Endothelial cell of umbilical vein (primary cell): ENCODE results near the gene OXCT2.

Experiments
- POLR2A ChIP-seq: IDR thresholded peaks from 2 replicates; pipeline ENCODE4 v1.6.1; 2012; ENCODE audit warnings: low read depth, mild to moderate bottlenecking, control low read depth, low read length
- POLR2AphosphoS5 ChIP-seq: IDR thresholded peaks from 2 replicates; pipeline ENCODE4 v1.6.1; 2012; ENCODE audit warnings: low read depth, mild to moderate bottlenecking, control low read depth, low read length, moderate library complexity; ENCODE audit not compliant: insufficient read depth
- TF ChIP-seq, protein P1 (sequence below), 2 donors: IDR thresholded peaks; 1 replicate in 1 of 2; 2 replicates in 1 of 2; pipeline ENCODE4 v1.5.1; 2011; ENCODE audit warnings: low read length in 2 of 2, mild to moderate bottlenecking in 2 of 2, moderate library complexity in 2 of 2, control low read depth in 1 of 2, inconsistent platforms in 1 of 2, low read depth in 1 of 2; ENCODE audit not compliant: insufficient read depth in 1 of 2; ENCODE audit errors: extremely low read depth in 1 of 2

DNA sequence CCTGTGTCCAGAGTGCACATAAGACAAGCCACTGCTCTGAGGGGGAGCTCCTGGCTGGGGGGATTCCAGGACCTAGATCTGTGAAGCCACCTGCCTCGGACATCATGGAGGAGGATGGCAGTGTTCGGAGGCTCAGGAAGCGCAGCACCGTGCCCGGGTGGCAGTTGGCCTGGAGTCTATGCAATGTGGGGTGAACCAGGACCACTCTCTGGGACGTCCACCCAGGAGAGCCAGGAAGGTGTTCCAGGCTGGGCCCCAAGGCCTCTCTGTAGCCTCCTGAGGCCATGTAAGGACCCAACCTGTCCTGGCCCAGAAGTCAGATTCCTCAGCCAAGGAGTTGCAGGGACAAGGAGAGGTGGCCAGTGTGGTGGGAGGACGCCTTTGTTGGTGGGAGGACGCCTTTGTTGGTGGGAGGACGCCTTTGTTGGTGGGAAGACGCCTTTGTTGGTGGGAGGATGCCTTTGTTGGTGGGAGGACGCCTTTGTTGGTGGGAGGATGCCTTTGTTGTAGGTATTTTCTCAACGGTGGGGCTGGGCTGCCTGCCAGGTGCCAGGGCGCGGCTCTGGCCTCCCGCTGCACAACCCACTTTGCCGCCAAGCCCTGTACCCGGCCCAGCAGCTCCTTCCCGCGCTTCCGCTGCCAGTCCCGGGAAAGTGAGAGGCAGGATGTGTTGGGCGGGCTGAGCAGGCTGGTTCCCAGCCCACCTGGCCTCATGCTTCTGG, 48.1 kb upstream of the OXCT2 start:
- TF ChIP-seq POLR2A (no peak), POLR2AphosphoS5 (no peak)
- TF ChIP-seq, protein P1, sequence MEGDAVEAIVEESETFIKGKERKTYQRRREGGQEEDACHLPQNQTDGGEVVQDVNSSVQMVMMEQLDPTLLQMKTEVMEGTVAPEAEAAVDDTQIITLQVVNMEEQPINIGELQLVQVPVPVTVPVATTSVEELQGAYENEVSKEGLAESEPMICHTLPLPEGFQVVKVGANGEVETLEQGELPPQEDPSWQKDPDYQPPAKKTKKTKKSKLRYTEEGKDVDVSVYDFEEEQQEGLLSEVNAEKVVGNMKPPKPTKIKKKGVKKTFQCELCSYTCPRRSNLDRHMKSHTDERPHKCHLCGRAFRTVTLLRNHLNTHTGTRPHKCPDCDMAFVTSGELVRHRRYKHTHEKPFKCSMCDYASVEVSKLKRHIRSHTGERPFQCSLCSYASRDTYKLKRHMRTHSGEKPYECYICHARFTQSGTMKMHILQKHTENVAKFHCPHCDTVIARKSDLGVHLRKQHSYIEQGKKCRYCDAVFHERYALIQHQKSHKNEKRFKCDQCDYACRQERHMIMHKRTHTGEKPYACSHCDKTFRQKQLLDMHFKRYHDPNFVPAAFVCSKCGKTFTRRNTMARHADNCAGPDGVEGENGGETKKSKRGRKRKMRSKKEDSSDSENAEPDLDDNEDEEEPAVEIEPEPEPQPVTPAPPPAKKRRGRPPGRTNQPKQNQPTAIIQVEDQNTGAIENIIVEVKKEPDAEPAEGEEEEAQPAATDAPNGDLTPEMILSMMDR (IDR thresholded peaks at IDR 0.05; ENCODE audit: extremely low read depth in 1 of 2, insufficient read depth in 1 of 2, low read depth in 1 of 2, low read length in 2 of 2): no peak
